Measurements from ENCODE around the gene WNT7A.

WNT7A gene

DNA sequence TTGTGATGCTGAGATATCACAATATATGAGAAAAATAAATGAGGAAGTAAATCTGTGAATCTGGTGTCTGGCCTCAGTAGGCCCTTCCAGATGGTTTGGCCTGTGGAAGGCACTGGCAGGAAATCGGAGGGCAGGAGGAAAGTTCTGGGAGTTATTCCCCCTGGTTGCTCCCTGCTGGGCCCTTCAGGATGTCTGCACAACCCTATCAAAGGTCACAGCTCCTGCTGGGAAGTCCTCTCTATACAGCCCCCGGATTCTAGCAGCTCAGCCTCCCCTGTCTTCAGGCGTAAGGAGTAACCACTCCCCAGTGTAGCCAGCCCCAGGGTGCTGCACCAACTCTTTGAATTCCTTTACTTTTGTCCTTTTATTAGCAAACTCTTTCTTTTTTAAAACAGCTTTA lies 56.2 kb downstream of the WNT7A start:
- no peaks in the 10 kb centered on the region for H3K9me2 ChIP-seq (replicated peaks; ENCODE audit: low read depth, low read length)
- H3K4me3 ChIP-seq (ENCODE audit: low read length, poor library complexity, severe bottlenecking) = no peak overlapping the region
- TF ChIP-seq, protein P1, sequence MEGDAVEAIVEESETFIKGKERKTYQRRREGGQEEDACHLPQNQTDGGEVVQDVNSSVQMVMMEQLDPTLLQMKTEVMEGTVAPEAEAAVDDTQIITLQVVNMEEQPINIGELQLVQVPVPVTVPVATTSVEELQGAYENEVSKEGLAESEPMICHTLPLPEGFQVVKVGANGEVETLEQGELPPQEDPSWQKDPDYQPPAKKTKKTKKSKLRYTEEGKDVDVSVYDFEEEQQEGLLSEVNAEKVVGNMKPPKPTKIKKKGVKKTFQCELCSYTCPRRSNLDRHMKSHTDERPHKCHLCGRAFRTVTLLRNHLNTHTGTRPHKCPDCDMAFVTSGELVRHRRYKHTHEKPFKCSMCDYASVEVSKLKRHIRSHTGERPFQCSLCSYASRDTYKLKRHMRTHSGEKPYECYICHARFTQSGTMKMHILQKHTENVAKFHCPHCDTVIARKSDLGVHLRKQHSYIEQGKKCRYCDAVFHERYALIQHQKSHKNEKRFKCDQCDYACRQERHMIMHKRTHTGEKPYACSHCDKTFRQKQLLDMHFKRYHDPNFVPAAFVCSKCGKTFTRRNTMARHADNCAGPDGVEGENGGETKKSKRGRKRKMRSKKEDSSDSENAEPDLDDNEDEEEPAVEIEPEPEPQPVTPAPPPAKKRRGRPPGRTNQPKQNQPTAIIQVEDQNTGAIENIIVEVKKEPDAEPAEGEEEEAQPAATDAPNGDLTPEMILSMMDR (conservative IDR thresholded peaks at IDR 0.05; ENCODE audit: low read length) = no peak
- TF ChIP-seq EZH2phosphoT487 (IDR thresholded peaks at IDR 0.05; ENCODE audit: borderline replicate concordance) = no peak
- H3K4me1 ChIP-seq (ENCODE audit: insufficient read depth, low read length, poor library complexity, severe bottlenecking) = no peaks in the 10 kb centered on the region
- no peaks in the 10 kb centered on the region for H3F3A ChIP-seq (ENCODE audit: low read depth)
- no peaks in the 10 kb centered on the region for H3K27me3 ChIP-seq (ENCODE audit: insufficient read depth, low read length, poor library complexity, severe bottlenecking)
- H4K20me1 ChIP-seq (ENCODE audit: insufficient read depth, low read length, poor library complexity, severe bottlenecking) = no peaks in the 10 kb centered on the region
- no peak overlapping the region for H3K9ac ChIP-seq (ENCODE audit: low read depth, low read length, poor library complexity, severe bottlenecking)
- H3K36me3 ChIP-seq (ENCODE audit: insufficient read depth, low read length) = no peaks in the 10 kb centered on the region
- H2AFZ ChIP-seq (ENCODE audit: low read length) = no peak overlapping the region
- no peak overlapping the region for H3K4me2 ChIP-seq (ENCODE audit: low read depth, low read length, poor library complexity, severe bottlenecking)
- H3K79me2 ChIP-seq (ENCODE audit: insufficient read depth, low read length) = no peaks in the 10 kb centered on the region
- H3K9me3 ChIP-seq (ENCODE audit: insufficient read depth, low read depth, low read length) = no peaks in the 10 kb centered on the region

DNA sequence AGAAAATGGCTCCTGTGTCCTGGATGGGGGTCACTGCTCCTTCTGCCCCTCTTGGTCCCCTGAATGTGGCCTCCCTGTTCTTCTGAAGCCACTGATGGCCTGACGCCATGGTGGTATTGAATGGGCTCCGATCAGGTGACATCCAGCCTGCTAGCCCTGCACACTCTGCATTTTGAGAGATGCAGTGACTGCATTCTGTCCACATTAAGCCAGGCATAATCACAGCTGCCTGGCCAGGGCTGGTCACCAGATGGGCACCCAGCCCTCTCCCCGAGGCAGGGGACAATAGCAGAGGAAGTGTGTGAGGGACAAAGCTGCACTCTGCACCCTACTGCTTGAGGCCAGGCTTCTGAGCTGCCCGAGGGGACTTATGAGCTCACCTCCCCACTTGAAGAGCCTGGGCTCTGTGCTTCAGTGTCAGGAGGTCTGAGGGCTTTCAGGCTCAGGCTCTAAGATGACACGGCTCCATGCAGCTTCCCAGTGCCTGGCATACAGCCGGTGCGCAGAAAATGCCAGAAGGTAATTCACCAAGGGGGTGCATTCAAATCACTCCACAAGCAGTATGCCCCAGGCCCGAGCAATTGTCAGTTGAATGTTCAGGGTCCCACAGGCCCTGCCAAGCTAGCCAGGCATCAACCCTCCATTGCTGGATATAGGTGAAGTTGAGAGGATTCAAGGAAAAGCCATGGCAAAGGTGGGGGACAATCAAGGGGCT lies 56.8 kb downstream of the WNT7A start:
- Histone ChIP-seq H3K9ac (ENCODE audit: low read depth, low read length, poor library complexity, severe bottlenecking) (no peak overlapping the region), H3K4me1 (ENCODE audit: insufficient read depth, low read length, poor library complexity, severe bottlenecking) (no peaks in the 10 kb centered on the region), H3K79me2 (ENCODE audit: insufficient read depth, low read length) (no peaks in the 10 kb centered on the region), H3K36me3 (ENCODE audit: insufficient read depth, low read length) (no peaks in the 10 kb centered on the region), H2AFZ (ENCODE audit: low read length) (no peak overlapping the region), H4K20me1 (ENCODE audit: insufficient read depth, low read length, poor library complexity, severe bottlenecking) (no peaks in the 10 kb centered on the region), H3K4me3 (ENCODE audit: low read length, poor library complexity, severe bottlenecking) (no peak overlapping the region), H3K27me3 (ENCODE audit: insufficient read depth, low read length, poor library complexity, severe bottlenecking) (no peaks in the 10 kb centered on the region), H3K4me2 (ENCODE audit: low read depth, low read length, poor library complexity, severe bottlenecking) (no peak overlapping the region), H3K9me3 (ENCODE audit: insufficient read depth, low read depth, low read length) (no peaks in the 10 kb centered on the region), H3F3A (ENCODE audit: low read depth) (no peaks in the 10 kb centered on the region), H3K9me2 (replicated peaks; ENCODE audit: low read depth, low read length) (no peaks in the 10 kb centered on the region)
- TF ChIP-seq, protein P1 (conservative IDR thresholded peaks at IDR 0.05; ENCODE audit: low read length) = no peak
- TF ChIP-seq EZH2phosphoT487 (IDR thresholded peaks at IDR 0.05; ENCODE audit: borderline replicate concordance) = no peak

DNA sequence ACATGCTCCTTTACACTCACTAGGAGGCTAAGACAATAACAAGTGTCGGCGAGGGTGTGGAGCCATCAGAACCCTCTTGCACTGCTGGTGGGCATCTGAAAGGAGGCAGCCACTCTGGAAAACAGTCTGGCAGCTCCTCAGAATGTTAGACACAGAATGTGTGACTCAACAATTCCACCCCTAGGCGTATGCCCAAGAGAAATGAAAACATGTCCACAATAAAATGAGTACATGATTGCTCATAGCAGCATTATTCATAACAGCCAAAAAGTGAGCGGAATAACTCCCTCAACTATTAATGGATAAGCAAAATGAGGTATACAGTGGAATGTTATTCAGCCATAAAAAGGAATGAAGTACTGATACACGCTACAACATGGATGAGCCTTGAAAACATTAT lies 57.8 kb downstream of the WNT7A start:
- H2AFZ ChIP-seq (ENCODE audit: low read length) = no peak overlapping the region
- H3F3A ChIP-seq (ENCODE audit: low read depth) = no peaks in the 10 kb centered on the region
- no peaks in the 10 kb centered on the region for H3K36me3 ChIP-seq (ENCODE audit: insufficient read depth, low read length)
- H3K9me2 ChIP-seq (replicated peaks; ENCODE audit: low read depth, low read length) = no peaks in the 10 kb centered on the region
- H3K27me3 ChIP-seq (ENCODE audit: insufficient read depth, low read length, poor library complexity, severe bottlenecking) = no peaks in the 10 kb centered on the region
- H3K9me3 ChIP-seq (ENCODE audit: insufficient read depth, low read depth, low read length) = peaks cover 2% of the 10 kb centered on the region; the same call in 1 of the 2 replicates
- no peaks in the 10 kb centered on the region for H4K20me1 ChIP-seq (ENCODE audit: insufficient read depth, low read length, poor library complexity, severe bottlenecking)
- H3K4me2 ChIP-seq (ENCODE audit: low read depth, low read length, poor library complexity, severe bottlenecking) = no peak overlapping the region
- no peak overlapping the region for H3K4me3 ChIP-seq (ENCODE audit: low read length, poor library complexity, severe bottlenecking)
- no peak overlapping the region for H3K9ac ChIP-seq (ENCODE audit: low read depth, low read length, poor library complexity, severe bottlenecking)
- H3K79me2 ChIP-seq (ENCODE audit: insufficient read depth, low read length) = no peaks in the 10 kb centered on the region
- TF ChIP-seq, protein P1 (conservative IDR thresholded peaks at IDR 0.05; ENCODE audit: low read length) = no peak
- no peak for TF ChIP-seq EZH2phosphoT487 (IDR thresholded peaks at IDR 0.05; ENCODE audit: borderline replicate concordance)
- H3K4me1 ChIP-seq (ENCODE audit: insufficient read depth, low read length, poor library complexity, severe bottlenecking) = no peaks in the 10 kb centered on the region
